Measurements from ENCODE around the gene IFI44.

GRCh38 chr1:78682496-78682895 lies 32.9 kb downstream of the IFI44 start:
- TF ChIP-seq, protein P1, sequence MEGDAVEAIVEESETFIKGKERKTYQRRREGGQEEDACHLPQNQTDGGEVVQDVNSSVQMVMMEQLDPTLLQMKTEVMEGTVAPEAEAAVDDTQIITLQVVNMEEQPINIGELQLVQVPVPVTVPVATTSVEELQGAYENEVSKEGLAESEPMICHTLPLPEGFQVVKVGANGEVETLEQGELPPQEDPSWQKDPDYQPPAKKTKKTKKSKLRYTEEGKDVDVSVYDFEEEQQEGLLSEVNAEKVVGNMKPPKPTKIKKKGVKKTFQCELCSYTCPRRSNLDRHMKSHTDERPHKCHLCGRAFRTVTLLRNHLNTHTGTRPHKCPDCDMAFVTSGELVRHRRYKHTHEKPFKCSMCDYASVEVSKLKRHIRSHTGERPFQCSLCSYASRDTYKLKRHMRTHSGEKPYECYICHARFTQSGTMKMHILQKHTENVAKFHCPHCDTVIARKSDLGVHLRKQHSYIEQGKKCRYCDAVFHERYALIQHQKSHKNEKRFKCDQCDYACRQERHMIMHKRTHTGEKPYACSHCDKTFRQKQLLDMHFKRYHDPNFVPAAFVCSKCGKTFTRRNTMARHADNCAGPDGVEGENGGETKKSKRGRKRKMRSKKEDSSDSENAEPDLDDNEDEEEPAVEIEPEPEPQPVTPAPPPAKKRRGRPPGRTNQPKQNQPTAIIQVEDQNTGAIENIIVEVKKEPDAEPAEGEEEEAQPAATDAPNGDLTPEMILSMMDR (CRISPR knock-in tag; IDR thresholded peaks at IDR 0.05), result no peak
- TF ChIP-seq REST (IDR thresholded peaks at IDR 0.05; ENCODE audit: borderline replicate concordance in 1 of 2, low read depth in 1 of 2, low read length in 2 of 2), result no peak
- no peak for TF ChIP-seq POLR2A (IDR thresholded peaks at IDR 0.05; ENCODE audit: insufficient read depth in 1 of 2, low read depth in 2 of 2, low read length in 2 of 2)
- no peak for TF ChIP-seq FIP1L1 (IDR thresholded peaks at IDR 0.05; ENCODE audit: borderline replicate concordance, insufficient read depth, low read depth, low read length)
- no peak for TF ChIP-seq ZNF619 (CRISPR knock-in tag; IDR thresholded peaks at IDR 0.05)
- TF ChIP-seq ZNF513 (CRISPR knock-in tag; conservative IDR thresholded peaks at IDR 0.05), result no peak
- no peak for TF ChIP-seq IRF1 (CRISPR knock-in tag; IDR thresholded peaks at IDR 0.05; ENCODE audit: low read depth)
- no peak for TF ChIP-seq MAZ (IDR thresholded peaks at IDR 0.05; ENCODE audit: borderline replicate concordance, low read depth, low read length)
- no peak for TF ChIP-seq MAZ (CRISPR knock-in tag; IDR thresholded peaks at IDR 0.05; ENCODE audit: low read depth)
- TF ChIP-seq RFXAP (CRISPR knock-in tag; IDR thresholded peaks at IDR 0.05; ENCODE audit: borderline replicate concordance), result no peak
- no peak for TF ChIP-seq ZNF101 (CRISPR knock-in tag; IDR thresholded peaks at IDR 0.05; ENCODE audit: borderline replicate concordance, low read depth)
- TF ChIP-seq ZNF557 (CRISPR knock-in tag; IDR thresholded peaks at IDR 0.05), result no peak
- TF ChIP-seq ASH2L (IDR thresholded peaks at IDR 0.05; ENCODE audit: insufficient read length, low read depth, low read length), result no peak

All from HepG2 (cell line).